DOHH2 (cell line): ENCODE data around the gene ARHGAP23.
"Not testable (repeated sequence)": the region's sequence is repeated elsewhere in the genome, so short reads cannot be mapped to it uniquely, and the experiment has no call there.

Source experiments
- H3F3A ChIP-seq: fragments of 200-600 bp; sonication (generic), shearing (Covaris generic); 2 replicates; pipeline ENCODE4 v1.6.0; 2016; ENCODE audit warnings: antibody characterized with exemption, mild to moderate bottlenecking; ENCODE audit not compliant: control insufficient read depth, insufficient read depth
- H3K27ac ChIP-seq: fragments of 200-600 bp; sonication (generic); 2 replicates; pipeline ENCODE4 v1.5.1; 2014; ENCODE audit warnings: low read depth, mild to moderate bottlenecking, low read length, moderate library complexity
- H3K27me3 ChIP-seq: fragments of 200-600 bp; sonication (generic); 2 replicates; pipeline ENCODE4 v1.6.1; 2014; ENCODE audit warnings: mild to moderate bottlenecking, low read length, mixed read lengths; ENCODE audit not compliant: control insufficient read depth
- H3K36me3 ChIP-seq: fragments of 200-600 bp; sonication (generic); 2 replicates; pipeline ENCODE4 v1.6.1; 2014; ENCODE audit warnings: mild to moderate bottlenecking, low read length, moderate library complexity, mixed read lengths; ENCODE audit not compliant: control insufficient read depth
- H3K4me1 ChIP-seq: fragments of 200-600 bp; sonication (generic); 2 replicates; pipeline ENCODE4 v1.6.1; 2014; ENCODE audit warnings: mild to moderate bottlenecking, low read length, mixed read lengths; ENCODE audit not compliant: control insufficient read depth
- H3K4me2 ChIP-seq: fragments of 200-600 bp; sonication (generic); 2 replicates; pipeline ENCODE4 v1.6.0; 2014; ENCODE audit warnings: mild to moderate bottlenecking, low read length, moderate library complexity
- H3K4me3 ChIP-seq: fragments of 200-600 bp; sonication (generic); 2 replicates; pipeline ENCODE4 v1.5.1; 2014; ENCODE audit warnings: mild to moderate bottlenecking, low read length, mixed read lengths
- H3K79me2 ChIP-seq: fragments of 200-600 bp; sonication (generic); 2 replicates; pipeline ENCODE4 v1.6.1; 2014; ENCODE audit warnings: mild to moderate bottlenecking, low read length, mixed read lengths; ENCODE audit not compliant: control insufficient read depth
- H3K9me2 ChIP-seq: fragments of 200-600 bp; sonication (generic); replicated peaks from 2 replicates; pipeline ENCODE4 v1.6.1; 2014; ENCODE audit warnings: mild to moderate bottlenecking, low read length, mixed read lengths; ENCODE audit not compliant: control insufficient read depth
- H3K9me3 ChIP-seq: fragments of 200-600 bp; sonication (generic); 2 replicates; pipeline ENCODE4 v1.6.1; 2014; ENCODE audit warnings: antibody characterized with exemption, low read length, mixed read lengths; ENCODE audit not compliant: control insufficient read depth, insufficient read depth
- H4K20me1 ChIP-seq: fragments of 200-600 bp; sonication (generic); 2 replicates; pipeline ENCODE4 v1.6.0; 2014; ENCODE audit warnings: low read depth, mild to moderate bottlenecking, antibody characterized with exemption, low read length, moderate library complexity; ENCODE audit not compliant: control insufficient read depth, insufficient read depth
- CTCF ChIP-seq: fragments of 200-600 bp; sonication (generic); IDR thresholded peaks from one replicate; pipeline ENCODE4 v1.5.1; 2014; ENCODE audit warnings: antibody characterized with exemption, mild to moderate bottlenecking, low read depth, low read length; ENCODE audit not compliant: poor library complexity, severe bottlenecking
- EZH2phosphoT487 ChIP-seq: fragments of 200-600 bp; sonication (generic); IDR thresholded peaks from 2 replicates; pipeline ENCODE4 v1.6.1; 2017; ENCODE audit warnings: borderline replicate concordance, mild to moderate bottlenecking, antibody characterized with exemption, low read length, moderate library complexity, mixed read lengths

Gene ARHGAP23

DNA sequence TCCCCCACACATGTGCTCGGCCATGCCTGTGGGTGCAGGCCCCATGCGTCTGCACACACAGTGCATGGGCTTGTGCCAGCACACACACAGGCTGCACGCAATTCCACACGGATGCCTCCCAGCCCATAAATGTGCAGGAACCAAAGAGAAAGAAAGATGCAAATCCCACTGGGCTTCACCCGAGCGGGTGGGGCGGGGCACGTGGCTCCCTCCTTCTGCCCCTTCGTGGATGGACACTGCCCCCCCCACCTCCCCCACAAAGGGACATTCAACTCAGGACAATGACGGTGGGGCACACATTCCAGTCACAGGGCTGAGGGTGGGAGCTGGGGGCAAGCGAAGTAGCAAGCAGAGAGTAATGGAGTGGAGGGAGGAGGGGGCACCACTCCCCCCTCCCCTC lies 102.6 kb downstream of the ARHGAP23 start:
- not testable (repeated sequence) for H3K4me1 ChIP-seq, H3K79me2 ChIP-seq, H3K4me3 ChIP-seq

GRCh38 chr17:38531761-38532160 lies 103.5 kb downstream of the ARHGAP23 start:
- H3K4me1 ChIP-seq, H3F3A ChIP-seq, H3K9me2 ChIP-seq, H3K9me3 ChIP-seq, H3K27ac ChIP-seq, H3K36me3 ChIP-seq, H3K4me3 ChIP-seq, H3K4me2 ChIP-seq, H3K79me2 ChIP-seq, H4K20me1 ChIP-seq: not testable (repeated sequence)
- H3K27me3 ChIP-seq = peaks cover 12% of the 10 kb centered on the region; the same call in 1 of the 2 replicates

More for the DNA sequence above, 102.6 kb downstream of the ARHGAP23 start:
- not testable (repeated sequence) for H4K20me1 ChIP-seq, H3K36me3 ChIP-seq, H3F3A ChIP-seq, H3K9me3 ChIP-seq, H3K27me3 ChIP-seq, H3K4me2 ChIP-seq, H3K27ac ChIP-seq, H3K9me2 ChIP-seq

GRCh38 chr17:38532451-38532850 lies 104.2 kb downstream of the ARHGAP23 start:
- no peak overlapping the region for H3K4me3 ChIP-seq
- TF ChIP-seq CTCF = no peak
- TF ChIP-seq EZH2phosphoT487 = no peak
- H3K4me1 ChIP-seq = no peaks in the 10 kb centered on the region
- H3K27ac ChIP-seq = no peak overlapping the region
- H3K4me2 ChIP-seq = no peak overlapping the region
- H3K9me2 ChIP-seq = no peaks in the 10 kb centered on the region
- H4K20me1 ChIP-seq = no peaks in the 10 kb centered on the region
- no peaks in the 10 kb centered on the region for H3F3A ChIP-seq
- H3K36me3 ChIP-seq = no peaks in the 10 kb centered on the region
- H3K9me3 ChIP-seq = no peaks in the 10 kb centered on the region
- no peaks in the 10 kb centered on the region for H3K79me2 ChIP-seq
- H3K27me3 ChIP-seq = peaks cover 12% of the 10 kb centered on the region; the same call in 1 of the 2 replicates

- Histone ChIP-seq H3K4me3 (no peak overlapping the region), H3K4me2 (no peak overlapping the region), H4K20me1 (no peaks in the 10 kb centered on the region), H3K27me3 (peaks cover 12% of the 10 kb centered on the region; the same call in 1 of the 2 replicates), H3F3A (no peaks in the 10 kb centered on the region), H3K9me2 (no peaks in the 10 kb centered on the region), H3K79me2 (no peaks in the 10 kb centered on the region), H3K9me3 (no peaks in the 10 kb centered on the region), H3K36me3 (no peaks in the 10 kb centered on the region), H3K27ac (no peak overlapping the region), H3K4me1 (no peaks in the 10 kb centered on the region)
- no peak for TF ChIP-seq EZH2phosphoT487
- TF ChIP-seq CTCF = no peak
These were observed 105.0 kb downstream of the ARHGAP23 start for GRCh38 chr17:38533241-38533640.
